Prostate gland (tissue), 2 donors: ENCODE results near the gene APOOL.

Source experiments
- CTCF ChIP-seq, 4 experiments: fragments of 200-600 bp in 2 of 4; fragments of 450-650 bp in 2 of 4; sonication (generic) in 2 of 4; IDR thresholded peaks; 1 replicate in 3 of 4; 2 replicates in 1 of 4; pipeline ENCODE4 v1.5.1; 2016 to 2019; ENCODE audit warnings: antibody characterized with exemption in 4 of 4, mild to moderate bottlenecking in 2 of 4, moderate library complexity in 2 of 4
- POLR2A ChIP-seq: fragments of 450-650 bp; IDR thresholded peaks from one replicate; pipeline ENCODE4 v1.6.1; 2016; ENCODE audit warnings: antibody characterized with exemption, mild to moderate bottlenecking
- POLR2AphosphoS5 ChIP-seq: sonication (generic); formaldehyde crosslinking; IDR thresholded peaks from one replicate; pipeline ENCODE4 v1.6.1; 2017; ENCODE audit warnings: antibody characterized with exemption

DNA sequence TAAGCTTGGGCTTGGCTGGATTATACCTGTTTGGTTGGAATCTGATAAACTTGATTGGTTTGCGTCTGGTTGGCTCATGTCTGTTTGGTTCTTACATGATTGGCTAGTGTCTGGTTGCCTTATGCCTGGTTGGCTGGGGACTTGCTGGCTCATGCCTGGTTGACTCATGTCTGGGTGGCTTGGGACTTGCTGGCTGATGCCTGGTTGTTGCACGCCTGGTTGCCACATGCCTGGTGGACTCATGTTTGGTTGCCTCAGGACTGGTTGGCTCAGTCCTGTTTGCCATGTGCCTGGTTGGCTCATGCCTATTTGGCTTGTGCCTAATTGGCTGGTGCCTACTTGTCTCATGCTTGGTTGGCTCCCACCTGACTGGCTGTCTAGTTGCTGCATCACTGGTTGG, 104.5 kb downstream of the APOOL start:
- no peak for TF ChIP-seq CTCF (IDR thresholded peaks at IDR 0.05)
- no peak for TF ChIP-seq POLR2AphosphoS5
- no peak for TF ChIP-seq POLR2A
